HFFc6 (cell line): ENCODE data around the gene NSUN3. TPM values are rescaled to one million over a fixed set of nuclear protein-coding genes. Genes with fewer than 3 reads are reported as not detected.

Experiments used
- DNase-seq: peaks from one replicate; pipeline ENCODE4 v3.0.0-alpha.2; 2018
- H3K27ac Mint-ChIP-seq: 2 replicates; pipeline ENCODE4 v1.8.0; 2020; ENCODE audit warnings: mild to moderate bottlenecking, mixed read lengths
- H3K27me3 Mint-ChIP-seq: 2 replicates; pipeline ENCODE4 v1.8.0; 2021; ENCODE audit warnings: mild to moderate bottlenecking, moderate library complexity, mixed read lengths; ENCODE audit not compliant: insufficient read depth
- H3K36me3 Mint-ChIP-seq: 2 replicates; pipeline ENCODE4 v1.8.0; 2021; ENCODE audit warnings: low read depth, mixed read lengths
- H3K4me1 Mint-ChIP-seq: 2 replicates; pipeline ENCODE4 v1.8.0; 2020; ENCODE audit warnings: low read depth, mixed read lengths
- H3K4me3 Mint-ChIP-seq: 2 replicates; pipeline ENCODE4 v1.8.0; 2020; ENCODE audit warnings: mild to moderate bottlenecking, moderate library complexity, mixed read lengths
- H3K9me3 Mint-ChIP-seq: 2 replicates; pipeline ENCODE4 v1.8.0; 2020; ENCODE audit warnings: mild to moderate bottlenecking, mixed read lengths
- CTCF ChIP-seq: fragments of 200-600 bp; sonication (generic); IDR thresholded peaks from 2 replicates; pipeline ENCODE4 v1.5.0; 2021; ENCODE audit warnings: antibody characterized with exemption, mild to moderate bottlenecking
- total RNA-seq, 6 experiments: library from RNA; stranded (reverse); fragmentation: NEBNext Ultra II Directional; extraction: Animal tissue kit (Norgen Biotek cat#: 25700); gene quantifications; 2 replicates in 1 of 6; 3 replicates in 5 of 6; pipeline ENCODE4 v1.2.3, GENCODE V29; 2021

NSUN3 gene
- total RNA-seq, 6 experiments from 2014 or later, result 6.1 to 8.8 (median 7.2) TPM

GRCh38 chr3:94150113-94150512 is 87.3 kb downstream of the NSUN3 start:
- no peak overlapping the region for H3K27ac Mint-ChIP-seq
- TF ChIP-seq CTCF, result no peak
- no peaks in the 10 kb centered on the region for H3K9me3 Mint-ChIP-seq
- H3K27me3 Mint-ChIP-seq, result peaks cover 1% of the 10 kb centered on the region
- no peak for DNase-seq
- no peaks in the 10 kb centered on the region for H3K4me1 Mint-ChIP-seq
- no peaks in the 10 kb centered on the region for H3K36me3 Mint-ChIP-seq
- H3K4me3 Mint-ChIP-seq, result no peak overlapping the region

- DNase-seq, result no peak
- TF ChIP-seq CTCF, result no peak
- Mint-ChIP-seq H3K9me3 (no peaks in the 10 kb centered on the region), H3K36me3 (no peaks in the 10 kb centered on the region), H3K4me1 (peaks cover 13% of the 10 kb centered on the region), H3K27me3 (peaks cover 2% of the 10 kb centered on the region), H3K27ac (no peak overlapping the region), H3K4me3 (no peak overlapping the region)
These were observed 93.8 kb downstream of the NSUN3 start for GRCh38 chr3:94156626-94157025.

GRCh38 chr3:94158512-94158911 is 95.7 kb downstream of the NSUN3 start:
- Mint-ChIP-seq H3K4me3 (no peak overlapping the region), H3K27me3 (peaks cover 1% of the 10 kb centered on the region), H3K36me3 (no peaks in the 10 kb centered on the region), H3K9me3 (no peaks in the 10 kb centered on the region), H3K4me1 (peaks cover 17% of the 10 kb centered on the region), H3K27ac (no peak overlapping the region)
- TF ChIP-seq CTCF, result no peak
- DNase-seq, result no peak

- H3K27me3 Mint-ChIP-seq, result peaks cover 3% of the 10 kb centered on the region
- no peaks in the 10 kb centered on the region for H3K36me3 Mint-ChIP-seq
These were observed 96.4 kb downstream of the NSUN3 start for GRCh38 chr3:94159062-94159828.

GRCh38 chr3:94162700-94163099 is 99.8 kb downstream of the NSUN3 start:
- Mint-ChIP-seq H3K4me1 (peaks cover 17% of the 10 kb centered on the region), H3K27me3 (peaks cover 6% of the 10 kb centered on the region), H3K36me3 (no peaks in the 10 kb centered on the region), H3K9me3 (no peaks in the 10 kb centered on the region), H3K4me3 (no peak overlapping the region), H3K27ac (no peak overlapping the region)
- no peak for TF ChIP-seq CTCF
- DNase-seq, result peak; percentile 43

More at GRCh38 chr3:94159062-94159828, 96.4 kb downstream of the NSUN3 start:
- H3K27ac Mint-ChIP-seq, result no peak overlapping the region; the same call in 1 of the 2 replicates
- H3K4me3 Mint-ChIP-seq, result peak overlapping the region; percentile 65
- DNase-seq, result peak; percentile 19
- TF ChIP-seq CTCF, result no peak
- H3K4me1 Mint-ChIP-seq, result peaks cover 17% of the 10 kb centered on the region
- no peaks in the 10 kb centered on the region for H3K9me3 Mint-ChIP-seq
